CD8-positive, alpha-beta memory T cell (primary cell): ENCODE results near the gene HIRA. TPM values are rescaled to one million over a fixed set of nuclear protein-coding genes. Genes with fewer than 3 reads are reported as not detected.
"Not testable (repeated sequence)": the region's sequence is repeated elsewhere in the genome, so short reads cannot be mapped to it uniquely, and the experiment has no call there.

ENCODE experiments used
- CTCF ChIA-PET: fragments of 350-600 bp; sonication (Branson Sonifier 250); formaldehyde crosslinking; loops from one replicate; lab custom pipeline; 2021; ENCODE audit warnings: antibody characterized with exemption; lab: Charles Lee
- POLR2A ChIA-PET: fragments of 350-600 bp; sonication (Branson Sonifier 250); formaldehyde crosslinking; loops from one replicate; lab custom pipeline; 2021; ENCODE audit warnings: antibody characterized with exemption; lab: Charles Lee
- DNase-seq, 5 donors: peaks; one replicate each; pipeline versions ENCODE4 v3.0.0 to v3.0.0-alpha.2; 2020 to 2022; ENCODE audit warnings: mixed read lengths in 1 of 5
- H3K27ac ChIP-seq: one replicate; pipeline ENCODE4 v1.7.0; 2013; ENCODE audit warnings: low read depth, mild to moderate bottlenecking, low read length, moderate library complexity
- H3K27me3 ChIP-seq: 2 replicates; pipeline ENCODE4 v1.7.0; 2013; ENCODE audit warnings: low read length, mild to moderate bottlenecking; ENCODE audit not compliant: insufficient read depth, poor library complexity, severe bottlenecking
- H3K36me3 ChIP-seq: 2 replicates; pipeline ENCODE4 v1.7.0; 2013; ENCODE audit warnings: mild to moderate bottlenecking, low read length, moderate library complexity; ENCODE audit not compliant: insufficient read depth
- H3K4me1 ChIP-seq: 2 replicates; pipeline ENCODE4 v1.7.0; 2013; ENCODE audit warnings: mild to moderate bottlenecking, low read length, moderate library complexity; ENCODE audit not compliant: insufficient read depth
- H3K4me3 ChIP-seq: 2 replicates; pipeline ENCODE4 v1.7.0; 2013; ENCODE audit warnings: mild to moderate bottlenecking, low read length
- H3K9me3 ChIP-seq: 2 replicates; pipeline ENCODE4 v1.7.0; 2013; ENCODE audit warnings: mild to moderate bottlenecking, low read length
- H3K27ac Mint-ChIP-seq, 8 donors: one replicate each; pipeline ENCODE4 v1.8.0; 2020 to 2021; ENCODE audit warnings: mixed read lengths in 8 of 8, mild to moderate bottlenecking in 6 of 8, inconsistent platforms in 3 of 8, moderate library complexity in 3 of 8
- H3K27me3 Mint-ChIP-seq, 2 donors: one replicate each; pipeline ENCODE4 v1.8.0; 2020 to 2021; ENCODE audit warnings: mixed read lengths in 2 of 2, mild to moderate bottlenecking in 1 of 2, moderate library complexity in 1 of 2
- H3K36me3 Mint-ChIP-seq, 3 donors: one replicate each; pipeline ENCODE4 v1.8.0; 2020 to 2021; ENCODE audit warnings: mixed read lengths in 3 of 3, inconsistent platforms in 1 of 3, mild to moderate bottlenecking in 1 of 3
- H3K4me1 Mint-ChIP-seq, 3 donors: one replicate each; pipeline ENCODE4 v1.8.0; 2020 to 2021; ENCODE audit warnings: mixed read lengths in 3 of 3, inconsistent platforms in 1 of 3, mild to moderate bottlenecking in 1 of 3
- H3K4me3 Mint-ChIP-seq, 7 donors: one replicate each; pipeline ENCODE4 v1.8.0; 2020 to 2021; ENCODE audit warnings: mixed read lengths in 7 of 7, mild to moderate bottlenecking in 6 of 7, moderate library complexity in 4 of 7, inconsistent platforms in 2 of 7
- H3K9me3 Mint-ChIP-seq, 5 donors: one replicate each; pipeline ENCODE4 v1.8.0; 2020 to 2022; ENCODE audit warnings: mixed read lengths in 5 of 5, mild to moderate bottlenecking in 3 of 5, moderate library complexity in 2 of 5, inconsistent platforms in 1 of 5
- polyA plus RNA-seq: library from polyadenylated mRNA; unstranded; fragments of 300-500 nt; fragmentation: Illumina TruSeq; gene quantifications from one replicate; pipeline ENCODE4 v1.2.3, GENCODE V29; 2021
- total RNA-seq, 2 experiments: library from RNA; stranded (reverse); gene quantifications; one replicate each; pipeline ENCODE4 v1.2.3, GENCODE V29; 2021

HIRA gene
- total and polyA plus RNA-seq, 3 experiments from 2014 or later: 4.6 to 44.8 (median 38.5) TPM

GRCh38 chr22:19446603-19447329 is 15.2 kb upstream of the HIRA start:
- H3K36me3 ChIP-seq: peaks cover 24% of the 10 kb centered on the region
- Mint-ChIP-seq H3K36me3 (peaks cover 0 to 50% (median 5%) of the 10 kb centered on the region in 3 donors), H3K4me1 (peaks cover 35 to 56% (median 47%) of the 10 kb centered on the region in 3 donors), H3K9me3 (no peaks in the 10 kb centered on the region), H3K27ac (peak overlapping the region; percentile 61 to 99 (median 92)), H3K27me3 (no peaks in the 10 kb centered on the region), H3K4me3 (peak overlapping the region; percentile 90 to 96 (median 94))
- peak overlapping the region; percentile 77 for H3K4me3 ChIP-seq
- H3K27ac ChIP-seq: peak overlapping the region; percentile 90
- CTCF ChIA-PET: interaction anchor here (1.0 to 2.2 kb wide), 4 partner anchors 10 to 27 kb away, joined by 3 to 6 read pairs (median 3); no protein-coding TSS in a partner anchor
- POLR2A ChIA-PET: interaction anchor here (1.6 to 2.4 kb wide), 2 partner anchors 15 to 33 kb away, joined by 11 to 24 read pairs; partner anchors contain the start of genes CDC45, HIRA, MRPL40 and UFD1
- no peak for DNase-seq
- no peaks in the 10 kb centered on the region for H3K27me3 ChIP-seq
- no peaks in the 10 kb centered on the region for H3K9me3 ChIP-seq
- peaks cover 31% of the 10 kb centered on the region for H3K4me1 ChIP-seq

DNA sequence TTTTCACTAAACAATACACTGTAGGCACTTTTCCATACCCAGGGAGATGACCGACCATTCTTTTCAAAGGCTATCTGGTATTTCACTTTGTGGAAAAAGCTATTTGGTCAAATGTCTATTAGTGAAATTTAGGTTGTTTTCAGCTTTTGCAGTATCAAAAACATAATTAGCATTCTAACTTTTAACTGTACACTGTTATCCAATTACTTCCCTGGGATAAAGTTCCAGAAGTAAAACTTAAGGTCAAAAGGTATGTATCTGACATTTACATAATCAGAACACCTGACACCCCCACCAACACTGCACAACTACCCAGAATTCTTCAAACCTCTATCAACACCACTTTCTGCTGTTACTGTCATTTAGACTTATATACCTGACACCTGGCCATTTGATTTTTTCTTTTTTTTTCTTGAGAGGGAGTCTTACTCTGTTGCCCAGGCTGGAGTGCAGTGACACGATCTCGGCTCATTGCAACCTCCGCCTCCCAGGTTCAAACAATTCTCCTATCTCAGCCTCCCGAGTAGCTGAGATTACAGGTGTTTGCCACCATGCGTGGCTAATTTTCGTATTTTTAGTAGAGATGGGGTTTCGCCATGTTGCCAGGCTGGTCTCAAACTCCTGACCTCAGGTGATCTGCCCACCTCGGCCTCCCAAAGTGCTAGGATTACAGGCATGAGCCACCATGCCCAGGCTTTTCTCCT is 13.9 kb upstream of the HIRA start:
- not testable (repeated sequence) for H3K27me3 ChIP-seq, H3K9me3 ChIP-seq, H3K27ac ChIP-seq, H3K9me3 Mint-ChIP-seq, H3K27me3 Mint-ChIP-seq, H3K4me3 ChIP-seq, DNase-seq
- H3K36me3 ChIP-seq: peaks cover 22% of the 10 kb centered on the region
- CTCF ChIA-PET: interaction anchor here (1.0 to 2.2 kb wide), 4 partner anchors 8 to 29 kb away, joined by 3 to 6 read pairs (median 4); no protein-coding TSS in a partner anchor
- Mint-ChIP-seq H3K27ac (peak overlapping the region; percentile 31 to 91 (median 72)), H3K4me3 (peak overlapping the region; percentile 51 to 96 (median 57)), H3K4me1 (peaks cover 35 to 62% (median 47%) of the 10 kb centered on the region in 3 donors), H3K36me3 (peaks cover 0 to 46% (median 2%) of the 10 kb centered on the region in 3 donors)
- peaks cover 31% of the 10 kb centered on the region for H3K4me1 ChIP-seq
- POLR2A ChIA-PET: interaction anchor here (1.1 kb wide), 1 partner anchor 33 kb away, joined by 3 read pairs; no protein-coding TSS in a partner anchor

GRCh38 chr22:19443544-19444211 is 12.1 kb upstream of the HIRA start:
- peaks cover 35 to 61% (median 47%) of the 10 kb centered on the region in 3 donors for H3K4me1 Mint-ChIP-seq
- Histone ChIP-seq H3K9me3 (no peaks in the 10 kb centered on the region), H3K36me3 (peaks cover 22% of the 10 kb centered on the region), H3K27me3 (no peaks in the 10 kb centered on the region), H3K4me3 (no peak overlapping the region), H3K4me1 (peaks cover 26% of the 10 kb centered on the region), H3K27ac (no peak overlapping the region)
- POLR2A ChIA-PET: no interaction called here
- no peaks in the 10 kb centered on the region for H3K27me3 Mint-ChIP-seq
- CTCF ChIA-PET: no interaction called here
- H3K27ac Mint-ChIP-seq: peak overlapping the region in 4 of 8 donors; percentile 35 to 90 (median 44)
- peaks cover 0 to 48% (median 2%) of the 10 kb centered on the region in 3 donors for H3K36me3 Mint-ChIP-seq
- DNase-seq: no peak
- no peaks in the 10 kb centered on the region for H3K9me3 Mint-ChIP-seq
- peak overlapping the region in 1 of 7 donors; percentile 59 for H3K4me3 Mint-ChIP-seq

- peaks cover 22% of the 10 kb centered on the region for H3K36me3 ChIP-seq
- CTCF ChIA-PET: no interaction called here
- H3K9me3 Mint-ChIP-seq: no peaks in the 10 kb centered on the region
Measured at GRCh38 chr22:19442166-19442565, 10.6 kb upstream of the HIRA start.

DNA sequence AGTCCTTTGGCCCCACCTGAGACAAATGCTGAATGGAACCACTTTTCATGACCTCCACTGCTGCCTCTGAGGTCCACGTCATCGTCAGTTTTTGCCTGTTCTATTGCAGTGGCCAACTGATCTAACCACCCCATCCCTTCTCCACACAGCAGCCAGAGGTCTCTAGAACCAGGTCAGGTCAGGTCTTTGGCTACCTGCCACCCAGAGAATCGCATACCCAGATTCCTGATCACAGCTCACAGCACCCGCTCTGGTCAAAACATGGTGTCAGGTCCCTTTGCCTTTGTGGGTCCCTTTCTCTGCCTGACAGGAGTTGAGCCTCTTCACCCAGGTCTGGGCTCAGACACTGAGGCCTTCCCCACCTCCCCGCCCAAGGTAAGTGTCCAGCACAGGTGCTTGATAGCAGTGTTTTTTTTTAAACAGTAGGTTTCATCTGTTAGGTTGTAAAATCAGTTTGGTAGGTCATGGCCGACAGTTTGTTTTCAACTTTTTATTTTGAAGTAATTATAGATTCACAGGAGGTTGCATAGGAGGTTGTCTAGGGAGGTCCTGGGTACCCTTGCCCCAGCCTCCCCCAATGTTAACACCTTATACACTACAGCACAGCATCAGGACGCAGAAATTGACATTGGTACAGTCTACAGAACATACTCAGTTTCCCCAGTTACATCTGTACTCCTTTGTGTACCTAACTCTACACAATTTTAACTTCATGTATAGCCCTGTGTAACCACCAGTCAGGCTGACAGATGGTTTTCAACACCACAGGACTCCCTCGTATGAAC is 9.1 kb upstream of the HIRA start:
- H3K27me3 Mint-ChIP-seq: no peaks in the 10 kb centered on the region
- CTCF ChIA-PET: no interaction called here
- H3K4me1 ChIP-seq: peaks cover 6% of the 10 kb centered on the region
- peaks cover 0 to 62% (median 2%) of the 10 kb centered on the region in 3 donors for H3K36me3 Mint-ChIP-seq
- no peak overlapping the region for H3K4me3 Mint-ChIP-seq
- H3K9me3 Mint-ChIP-seq: no peaks in the 10 kb centered on the region
- peaks cover 24% of the 10 kb centered on the region for H3K36me3 ChIP-seq
- peaks cover 25 to 46% (median 26%) of the 10 kb centered on the region in 3 donors for H3K4me1 Mint-ChIP-seq
- no peak overlapping the region for H3K4me3 ChIP-seq
- H3K27me3 ChIP-seq: no peaks in the 10 kb centered on the region
- POLR2A ChIA-PET: interaction anchor here (0.6 kb wide), 1 partner anchor 123 kb away, joined by 3 read pairs; no protein-coding TSS in a partner anchor
- H3K27ac Mint-ChIP-seq: peak overlapping the region in 5 of 8 donors; percentile 22 to 83 (median 36)
- H3K9me3 ChIP-seq: no peaks in the 10 kb centered on the region
- DNase-seq: no peak
- no peak overlapping the region for H3K27ac ChIP-seq

More at GRCh38 chr22:19442166-19442565, 10.6 kb upstream of the HIRA start:
- H3K4me1 ChIP-seq: peaks cover 19% of the 10 kb centered on the region
- H3K4me3 ChIP-seq: no peak overlapping the region
- DNase-seq: no peak
- Mint-ChIP-seq H3K36me3 (peaks cover 0 to 53% (median 2%) of the 10 kb centered on the region in 3 donors), H3K4me3 (no peak overlapping the region), H3K27ac (no peak overlapping the region), H3K4me1 (peaks cover 36 to 58% (median 38%) of the 10 kb centered on the region in 3 donors), H3K27me3 (no peaks in the 10 kb centered on the region)
- no peaks in the 10 kb centered on the region for H3K9me3 ChIP-seq
- POLR2A ChIA-PET: no interaction called here
- no peak overlapping the region for H3K27ac ChIP-seq
- no peaks in the 10 kb centered on the region for H3K27me3 ChIP-seq

DNA sequence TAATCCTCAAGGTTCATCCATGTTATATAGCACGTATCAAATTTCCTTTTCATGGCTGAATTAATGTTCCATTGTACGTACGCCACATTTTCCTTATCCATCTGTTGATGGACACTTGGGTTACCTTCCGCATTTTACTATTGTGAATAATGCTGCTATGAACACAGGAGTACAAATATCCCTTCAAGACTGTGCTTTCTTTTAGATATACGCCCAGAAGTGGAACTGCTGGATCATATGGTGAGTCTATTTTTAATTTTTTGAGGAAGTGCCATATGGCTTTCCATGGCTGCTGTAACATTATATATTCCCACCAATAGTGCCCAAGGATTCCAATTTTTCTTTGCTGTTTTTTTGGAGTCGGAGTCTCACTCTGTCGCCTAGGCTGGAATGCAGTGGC is 6.8 kb upstream of the HIRA start:
- peak overlapping the region in 1 of 7 donors; percentile 1 for H3K4me3 Mint-ChIP-seq
- ChIA-PET CTCF (no interaction called here), POLR2A (no interaction called here)
- H3K9me3 Mint-ChIP-seq: no peaks in the 10 kb centered on the region
- Histone ChIP-seq H3K4me3 (no peak overlapping the region), H3K4me1 (peaks cover 4% of the 10 kb centered on the region), H3K27ac (no peak overlapping the region), H3K9me3 (no peaks in the 10 kb centered on the region), H3K36me3 (peaks cover 20% of the 10 kb centered on the region), H3K27me3 (no peaks in the 10 kb centered on the region)
- DNase-seq: no peak
- peak overlapping the region in 2 of 8 donors; percentile 10 to 42 for H3K27ac Mint-ChIP-seq
- H3K36me3 Mint-ChIP-seq: peaks cover 0 to 52% (median 3%) of the 10 kb centered on the region in 3 donors
- peaks cover 11 to 27% (median 14%) of the 10 kb centered on the region in 3 donors for H3K4me1 Mint-ChIP-seq
- H3K27me3 Mint-ChIP-seq: no peaks in the 10 kb centered on the region
